ENCODE data around the gene F2. TPM values are rescaled to one million over a fixed set of nuclear protein-coding genes. Genes with fewer than 3 reads are reported as not detected.
A peak's percentile ranks its signal among the peaks of the same experiment; 100 is the strongest.

The F2 gene
- total and polyA plus RNA-seq, 2 of the 13 experiments (the other 11 are each of a cell fraction or from before 2014, with no cell fraction given): 330 to 801 TPM

- TF ChIP-seq MNT (IDR thresholded peaks at IDR 0.05) (no peak), PAXIP1 (CRISPR knock-in tag; conservative IDR thresholded peaks at IDR 0.05) (peak; percentile 100), ZNF251 (CRISPR knock-in tag; IDR thresholded peaks at IDR 0.05) (no peak), MTA3 (CRISPR knock-in tag; IDR thresholded peaks at IDR 0.05) (no peak), HDAC1 (CRISPR knock-in tag; IDR thresholded peaks at IDR 0.05) (no peak; the same call in 1 of the 2 replicates), ADNP (CRISPR knock-in tag; IDR thresholded peaks at IDR 0.05) (peak; percentile 32), SP5 (CRISPR knock-in tag; IDR thresholded peaks at IDR 0.05; ENCODE audit: borderline replicate concordance, low read depth) (peak; percentile 98), IRF9 (CRISPR knock-in tag; IDR thresholded peaks at IDR 0.05; ENCODE audit: borderline replicate concordance) (no peak; the same call in 1 of the 2 replicates), ZNF281 (CRISPR knock-in tag; IDR thresholded peaks at IDR 0.05; ENCODE audit: borderline replicate concordance) (peak; percentile 99), FOSL2 (CRISPR knock-in tag; IDR thresholded peaks at IDR 0.05) (peak; percentile 77), EZH2 (conservative IDR thresholded peaks at IDR 0.05; ENCODE audit: low read depth, low read length) (no peak), THAP8 (CRISPR knock-in tag; IDR thresholded peaks at IDR 0.05; ENCODE audit: borderline replicate concordance) (no peak), TIGD3 (CRISPR knock-in tag; IDR thresholded peaks at IDR 0.05; ENCODE audit: borderline replicate concordance) (no peak), RNF219 (CRISPR knock-in tag; IDR thresholded peaks at IDR 0.05) (peak; percentile 89)
Measured at GRCh38 chr11:46718155-46719019, 626 bp upstream of the F2 start (continued).
